H1 (cell line): ENCODE results near the gene TP53BP1. TPM values are rescaled to one million over a fixed set of nuclear protein-coding genes. Genes with fewer than 3 reads are reported as not detected.

ENCODE experiments used
- ATF3 ChIP-seq: IDR thresholded peaks from 2 replicates; pipeline ENCODE4 v1.6.1; 2011; ENCODE audit warnings: low read depth, mild to moderate bottlenecking, low read length; ENCODE audit not compliant: insufficient read depth
- CBX5 ChIP-seq: fragments of 300-800, 300-1000 bp; sonication (generic); IDR thresholded peaks from 2 replicates; pipeline ENCODE4 v1.7.1; 2016; ENCODE audit warnings: antibody characterized with exemption, low read length, low read depth
- CHD2 ChIP-seq: IDR thresholded peaks from 2 replicates; pipeline ENCODE4 v1.6.1; 2012; ENCODE audit warnings: low read length, improper control_type of control experiment
- CHD7 ChIP-seq: fragments of 300-600 bp; sonication (generic); IDR thresholded peaks from 2 replicates; pipeline ENCODE4 v1.7.1; 2012; ENCODE audit warnings: low read length, moderate library complexity, mild to moderate bottlenecking, inconsistent platforms; ENCODE audit not compliant: insufficient replicate concordance
- EGR1 ChIP-seq: IDR thresholded peaks from 2 replicates; pipeline ENCODE4 v1.6.1; 2011; ENCODE audit warnings: low read depth, low read length, borderline replicate concordance
- NRF1 ChIP-seq: IDR thresholded peaks from 2 replicates; pipeline ENCODE4 v1.6.1; 2011; ENCODE audit warnings: mild to moderate bottlenecking, low read depth, low read length, improper control_type of control experiment
- RAD21 ChIP-seq, 2 experiments: IDR thresholded peaks in 1 of 2; conservative IDR thresholded peaks in 1 of 2; 2 replicates each; pipeline ENCODE4 v1.6.1; 2011; ENCODE audit warnings: low read depth in 2 of 2, low read length in 2 of 2, improper control_type of control experiment in 1 of 2, inconsistent platforms in 1 of 2, mild to moderate bottlenecking in 1 of 2, moderate library complexity in 1 of 2
- RNF2 ChIP-seq: fragments of 200-900, 300-1000 bp; sonication (generic); IDR thresholded peaks from 2 replicates; pipeline ENCODE4 v1.7.1; 2016; ENCODE audit warnings: borderline replicate concordance, low read depth, mild to moderate bottlenecking, antibody characterized with exemption, low read length; ENCODE audit not compliant: poor library complexity, severe bottlenecking; ENCODE audit errors: missing control alignments
- RXRA ChIP-seq: IDR thresholded peaks from 2 replicates; pipeline ENCODE4 v1.6.1; 2011; ENCODE audit warnings: low read depth, mild to moderate bottlenecking, low read length, moderate library complexity; ENCODE audit not compliant: insufficient read depth
- SIRT6 ChIP-seq: IDR thresholded peaks from one replicate; pipeline ENCODE4 v1.7.1; 2012; ENCODE audit warnings: low read length, inconsistent platforms
- TAF1 ChIP-seq: IDR thresholded peaks from 2 replicates; pipeline ENCODE4 v1.6.1; 2011; ENCODE audit warnings: mild to moderate bottlenecking, low read depth, low read length
- polyA plus RNA-seq, 7 experiments: library from polyadenylated mRNA; depleted of rRNA in 3 of 7; stranded (reverse) in 5 of 7; unstranded in 2 of 7; fragments of >200 nt in 5 of 7; fragments of 200-250 nt in 2 of 7; gene quantifications; 1 replicate in 5 of 7; 2 replicates in 1 of 7; 4 replicates in 1 of 7; pipeline versions ENCODE4 v1.2.1 to v1.2.3, GENCODE V29; 2011 to 2013; ENCODE audit warnings: missing spikeins in 2 of 7, mixed read lengths in 2 of 7
- total RNA-seq: library from RNA; stranded (reverse); fragmentation: NEBNext Ultra II Directional; extraction: Animal tissue kit (Norgen Biotek cat#: 25700); gene quantifications from 2 replicates; pipeline ENCODE4 v1.2.1, GENCODE V29; 2021

Gene TP53BP1
- total and polyA plus RNA-seq, 2 of the 8 experiments (the other 6 are each of a cell fraction or from before 2014, with no cell fraction given): 34.1 to 63.6 TPM

- TF ChIP-seq CHD7 (no peak), CHD2 (no peak), SIRT6 (no peak), CBX5 (no peak), RAD21 (IDR thresholded peaks at IDR 0.05 in 1 of 2, conservative IDR thresholded peaks at IDR 0.05 in 1 of 2; ENCODE audit: low read depth in 2 of 2, low read length in 2 of 2) (no peak), RXRA (no peak), ATF3 (no peak), RNF2 (no peak), TAF1 (no peak), NRF1 (no peak), EGR1 (no peak)
Measured at GRCh38 chr15:43520138-43520537, 27.2 kb upstream of the TP53BP1 start (continued).
